Ammon's horn (tissue), 1 donor: Measurements from ENCODE around the gene SMAGP.

Experiments used
- DNase-seq: peaks from one replicate; pipeline ENCODE4 v3.0.0-alpha.2; 2016; ENCODE audit warnings: low spot score

Gene SMAGP

DNA sequence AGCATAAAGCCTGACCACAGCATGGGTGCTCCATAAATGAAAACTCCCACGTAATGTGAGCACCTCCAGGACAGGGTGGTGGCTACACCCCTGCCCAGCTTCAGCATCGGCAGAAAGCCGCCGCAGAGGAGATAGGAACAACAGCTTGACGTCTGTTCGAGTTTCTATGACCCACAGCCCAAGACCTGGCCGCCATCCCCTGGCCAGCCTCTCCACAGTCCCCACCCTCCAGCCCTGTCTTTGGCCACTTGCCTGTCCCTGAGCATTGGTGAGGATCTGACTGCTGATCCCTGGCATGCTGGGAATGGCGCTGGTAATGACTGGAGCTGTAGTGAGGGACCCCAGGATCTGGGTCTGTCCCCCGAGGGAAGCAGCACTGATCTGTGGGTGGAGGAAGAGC lies 73.7 kb downstream of the SMAGP start:
- DNase-seq = no peak

DNA sequence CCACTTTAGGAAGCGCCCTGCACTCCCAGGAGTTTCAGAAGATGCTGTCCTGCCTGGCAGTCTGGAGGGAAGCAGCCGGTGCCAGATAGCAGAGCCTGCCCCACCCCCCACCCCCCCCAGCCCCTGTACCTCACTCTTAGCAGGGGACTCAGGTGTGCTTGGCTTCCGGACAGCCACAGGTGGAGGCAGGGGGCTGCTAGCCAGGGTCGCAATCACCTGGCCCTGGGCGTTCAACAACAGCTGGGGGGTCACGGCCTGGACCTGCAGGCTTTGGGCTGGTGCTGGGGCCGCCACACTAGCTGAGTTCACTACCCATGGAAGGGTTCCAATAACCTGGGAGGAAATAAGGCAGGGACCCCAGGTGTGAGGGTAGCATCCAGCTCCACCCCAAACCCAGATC lies 74.4 kb downstream of the SMAGP start:
- DNase-seq = no peak
